ENCODE results near the gene NOL4L. TPM values are rescaled to one million over a fixed set of nuclear protein-coding genes. Genes with fewer than 3 reads are reported as not detected.

The NOL4L gene
- total and polyA plus RNA-seq, 2 experiments from 2014 or later, result 35.6 to 42.9 TPM

- no peak overlapping the region for H2AFZ ChIP-seq
- peaks cover 11% of the 10 kb centered on the region for H3K79me2 ChIP-seq
- H3K9me2 ChIP-seq (replicated peaks; ENCODE audit: insufficient read depth), result no peaks in the 10 kb centered on the region
- peaks cover 40% of the 10 kb centered on the region for H3K4me1 ChIP-seq (ENCODE audit: insufficient read depth)
- no peak overlapping the region for H3K4me3 ChIP-seq
- H3K27ac ChIP-seq, result peak overlapping the region; percentile 75
- WGBS (ENCODE audit: low lambda C conversion rate, missing lambda C conversion rate), result 77% methylated on average over 14 of the region's 18 CpGs
- no peaks in the 10 kb centered on the region for H3K27me3 ChIP-seq
- DNase-seq (ENCODE audit: low spot score), result peak; percentile 64
- peak overlapping the region; percentile 83 for H3K4me2 ChIP-seq
- no peaks in the 10 kb centered on the region for H3K36me3 ChIP-seq (replicated peaks; ENCODE audit: insufficient read depth, low read depth)
- TF ChIP-seq EZH2 (IDR thresholded peaks at IDR 0.05; ENCODE audit: borderline replicate concordance), result no peak
- H3K9me3 ChIP-seq (ENCODE audit: low read depth), result no peaks in the 10 kb centered on the region
- no peaks in the 10 kb centered on the region for H4K20me1 ChIP-seq (ENCODE audit: insufficient read depth, poor library complexity, severe bottlenecking)
Measured at GRCh38 chr20:32537657-32538525, 47.2 kb downstream of the NOL4L start.

- H3K9me3 ChIP-seq (ENCODE audit: low read depth), result no peaks in the 10 kb centered on the region
- H3K79me2 ChIP-seq, result peaks cover 11% of the 10 kb centered on the region
- 20% methylated on average over 28 of the region's 62 CpGs for WGBS (ENCODE audit: low lambda C conversion rate, missing lambda C conversion rate)
- no peaks in the 10 kb centered on the region for H3K27me3 ChIP-seq
- DNase-seq (ENCODE audit: low spot score), result peak; percentile 89
- H3K4me2 ChIP-seq, result peak overlapping the region; percentile 83
- no peaks in the 10 kb centered on the region for H3K36me3 ChIP-seq (replicated peaks; ENCODE audit: insufficient read depth, low read depth)
- peak overlapping the region; percentile 75 for H3K27ac ChIP-seq
- peak overlapping the region; percentile 51 for H2AFZ ChIP-seq
- no peaks in the 10 kb centered on the region for H4K20me1 ChIP-seq (ENCODE audit: insufficient read depth, poor library complexity, severe bottlenecking)
- H3K4me3 ChIP-seq, result peak overlapping the region; percentile 46
- no peak for TF ChIP-seq EZH2phosphoT487 (IDR thresholded peaks at IDR 0.05; ENCODE audit: low read depth, severe bottlenecking, unreplicated experiment)
- no peak for TF ChIP-seq CTCF (IDR thresholded peaks at IDR 0.05; ENCODE audit: poor library complexity)
- no peak for TF ChIP-seq EZH2 (IDR thresholded peaks at IDR 0.05; ENCODE audit: borderline replicate concordance)
- no peaks in the 10 kb centered on the region for H3K9me2 ChIP-seq (replicated peaks; ENCODE audit: insufficient read depth)
- peaks cover 40% of the 10 kb centered on the region for H3K4me1 ChIP-seq (ENCODE audit: insufficient read depth)
Measured at GRCh38 chr20:32536851-32537656, 48.1 kb downstream of the NOL4L start.

- 5% methylated on average over 60 of the region's 68 CpGs for WGBS (ENCODE audit: low lambda C conversion rate, missing lambda C conversion rate)
- peak overlapping the region; percentile 83 for H3K4me2 ChIP-seq
- peak; percentile 92 for DNase-seq (ENCODE audit: low spot score)
- H3K36me3 ChIP-seq (replicated peaks; ENCODE audit: insufficient read depth, low read depth), result no peaks in the 10 kb centered on the region
- H3K4me3 ChIP-seq, result peak overlapping the region; percentile 46
- no peaks in the 10 kb centered on the region for H3K9me3 ChIP-seq (ENCODE audit: low read depth)
- H2AFZ ChIP-seq, result peak overlapping the region; percentile 51
- no peaks in the 10 kb centered on the region for H4K20me1 ChIP-seq (ENCODE audit: insufficient read depth, poor library complexity, severe bottlenecking)
- H3K27me3 ChIP-seq, result no peaks in the 10 kb centered on the region
- peak overlapping the region; percentile 64 for H3K27ac ChIP-seq
- peaks cover 35% of the 10 kb centered on the region for H3K4me1 ChIP-seq (ENCODE audit: insufficient read depth)
- no peaks in the 10 kb centered on the region for H3K9me2 ChIP-seq (replicated peaks; ENCODE audit: insufficient read depth)
- no peak for TF ChIP-seq EZH2 (IDR thresholded peaks at IDR 0.05; ENCODE audit: borderline replicate concordance)
- TF ChIP-seq EZH2phosphoT487 (IDR thresholded peaks at IDR 0.05; ENCODE audit: low read depth, severe bottlenecking, unreplicated experiment), result no peak
- no peak for TF ChIP-seq CTCF (IDR thresholded peaks at IDR 0.05; ENCODE audit: poor library complexity)
- H3K79me2 ChIP-seq, result peaks cover 11% of the 10 kb centered on the region
Measured at GRCh38 chr20:32535953-32536823, 48.9 kb downstream of the NOL4L start.
